PC-3 (cell line): ENCODE measurements around the gene STX2.

ENCODE experiments used
- CTCF ChIP-seq: fragments of 300-600 bp; sonication (generic); conservative IDR thresholded peaks from 2 replicates; pipeline ENCODE4 v1.5.1; 2017; ENCODE audit warnings: antibody characterized with exemption, low read depth, mild to moderate bottlenecking, low read length
- EZH2 ChIP-seq: fragments of 300-600 bp; sonication (generic); IDR thresholded peaks from one replicate; pipeline ENCODE4 v1.6.1; 2017; ENCODE audit warnings: antibody characterized with exemption, mild to moderate bottlenecking, low read length; ENCODE audit not compliant: unreplicated experiment
- EZH2phosphoT487 ChIP-seq: fragments of 300-600 bp; sonication (generic); IDR thresholded peaks from 2 replicates; pipeline ENCODE4 v1.6.1; 2018; ENCODE audit warnings: mild to moderate bottlenecking, antibody characterized with exemption, low read length, borderline replicate concordance

- TF ChIP-seq CTCF, result no peak
- TF ChIP-seq EZH2, result no peak
- TF ChIP-seq EZH2phosphoT487, result no peak
Measured at GRCh38 chr12:130800312-130800711, 38.7 kb downstream of the STX2 start.
